ENCODE results near the gene CMSS1. TPM values are rescaled to one million over a fixed set of nuclear protein-coding genes. Genes with fewer than 3 reads are reported as not detected.

CMSS1 gene
- total RNA-seq, 2 experiments from 2014 or later, result 34.8 to 37.2 TPM

GRCh38 chr3:99947356-99947755 is 129.7 kb downstream of the CMSS1 start:
- CTCF ChIA-PET, result interaction anchor here (1.1 kb wide), 1 partner anchor 9 kb away, joined by 3 read pairs; no protein-coding TSS in a partner anchor
- Mint-ChIP-seq H3K4me1 (no peaks in the 10 kb centered on the region), H3K9me3 (no peaks in the 10 kb centered on the region), H3K36me3 (ENCODE audit: low read depth) (no peaks in the 10 kb centered on the region), H3K27ac (no peak overlapping the region), H3K27me3 (no peaks in the 10 kb centered on the region), H3K4me3 (no peak overlapping the region)
- no peak for DNase-seq
- POLR2A ChIA-PET, result no interaction called here

GRCh38 chr3:99948467-99949089 is 130.9 kb downstream of the CMSS1 start:
- Mint-ChIP-seq H3K27me3 (no peaks in the 10 kb centered on the region), H3K27ac (no peak overlapping the region), H3K36me3 (ENCODE audit: low read depth) (no peaks in the 10 kb centered on the region), H3K4me3 (no peak overlapping the region), H3K4me1 (no peaks in the 10 kb centered on the region), H3K9me3 (no peaks in the 10 kb centered on the region)
- POLR2A ChIA-PET, result no interaction called here
- DNase-seq, result no peak
- CTCF ChIA-PET, result no interaction called here

- ChIA-PET CTCF (interaction anchor here (1.2 to 1.4 kb wide), 2 partner anchors 10 to 11 kb away, joined by 3 to 4 read pairs; no protein-coding TSS in a partner anchor), POLR2A (no interaction called here)
- Mint-ChIP-seq H3K36me3 (ENCODE audit: low read depth) (no peaks in the 10 kb centered on the region), H3K9me3 (no peaks in the 10 kb centered on the region), H3K27me3 (no peaks in the 10 kb centered on the region), H3K4me1 (no peaks in the 10 kb centered on the region), H3K27ac (no peak overlapping the region), H3K4me3 (no peak overlapping the region)
- no peak for DNase-seq
Measured at GRCh38 chr3:99949956-99950670, 132.5 kb downstream of the CMSS1 start.

DNA sequence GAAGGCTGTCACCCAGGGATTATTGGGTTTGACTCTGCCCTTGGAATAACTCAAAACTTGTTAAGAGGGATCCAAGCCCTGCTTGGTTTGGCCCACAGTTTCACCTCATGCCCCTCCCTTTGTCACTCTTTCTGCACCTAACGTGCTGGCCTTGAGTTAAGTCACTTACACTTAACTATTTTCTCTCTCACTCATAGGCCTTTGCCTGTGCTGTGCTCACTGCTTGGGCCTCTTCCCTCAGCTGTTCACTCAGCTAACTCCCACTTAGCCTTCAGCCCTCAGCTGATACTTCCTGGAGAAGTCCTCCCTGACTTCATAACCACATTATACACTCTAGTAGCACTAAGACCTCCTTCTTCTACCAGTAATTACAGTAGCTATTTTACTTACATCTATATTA is 133.3 kb downstream of the CMSS1 start:
- ChIA-PET POLR2A (no interaction called here), CTCF (interaction anchor here (1.0 to 1.4 kb wide), 5 partner anchors 9 to 81 kb away, joined by 3 to 4 read pairs (median 3); no protein-coding TSS in a partner anchor)
- Mint-ChIP-seq H3K36me3 (ENCODE audit: low read depth) (no peaks in the 10 kb centered on the region), H3K4me1 (no peaks in the 10 kb centered on the region), H3K27ac (no peak overlapping the region), H3K4me3 (no peak overlapping the region), H3K9me3 (no peaks in the 10 kb centered on the region), H3K27me3 (no peaks in the 10 kb centered on the region)
- DNase-seq, result no peak

DNA sequence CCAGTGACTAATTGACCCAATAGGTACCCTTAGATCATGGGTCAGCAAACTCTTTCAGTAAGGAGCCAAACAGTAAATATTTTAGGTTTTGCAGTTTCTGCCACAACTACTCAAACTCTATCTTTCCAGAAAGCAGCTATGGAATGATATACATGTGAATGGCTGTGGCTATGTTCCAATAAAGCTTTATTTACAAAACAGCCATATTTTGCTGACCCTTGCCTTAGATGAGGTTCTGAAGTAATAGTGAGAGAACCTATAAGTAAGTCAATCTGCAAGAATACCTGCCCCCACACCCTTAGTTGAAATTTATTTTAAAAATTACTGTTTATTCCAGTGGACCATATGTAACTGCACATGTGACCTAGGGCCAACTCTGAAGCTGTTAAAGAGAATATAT is 134.0 kb downstream of the CMSS1 start:
- POLR2A ChIA-PET, result no interaction called here

GRCh38 chr3:99952306-99952705 is 134.6 kb downstream of the CMSS1 start:
- Mint-ChIP-seq H3K4me1 (no peaks in the 10 kb centered on the region), H3K4me3 (no peak overlapping the region), H3K27ac (no peak overlapping the region), H3K36me3 (ENCODE audit: low read depth) (no peaks in the 10 kb centered on the region), H3K27me3 (no peaks in the 10 kb centered on the region), H3K9me3 (no peaks in the 10 kb centered on the region)
- no peak for DNase-seq
- ChIA-PET POLR2A (no interaction called here), CTCF (no interaction called here)

More for the DNA sequence above, 134.0 kb downstream of the CMSS1 start:
- Mint-ChIP-seq H3K4me3 (no peak overlapping the region), H3K36me3 (ENCODE audit: low read depth) (no peaks in the 10 kb centered on the region), H3K27me3 (no peaks in the 10 kb centered on the region), H3K27ac (no peak overlapping the region), H3K9me3 (no peaks in the 10 kb centered on the region), H3K4me1 (no peaks in the 10 kb centered on the region)
- no peak for DNase-seq
- CTCF ChIA-PET, result interaction anchor here (0.6 to 1.2 kb wide), 5 partner anchors 13 to 213 kb away, joined by 3 to 4 read pairs (median 3); no protein-coding TSS in a partner anchor

DNA sequence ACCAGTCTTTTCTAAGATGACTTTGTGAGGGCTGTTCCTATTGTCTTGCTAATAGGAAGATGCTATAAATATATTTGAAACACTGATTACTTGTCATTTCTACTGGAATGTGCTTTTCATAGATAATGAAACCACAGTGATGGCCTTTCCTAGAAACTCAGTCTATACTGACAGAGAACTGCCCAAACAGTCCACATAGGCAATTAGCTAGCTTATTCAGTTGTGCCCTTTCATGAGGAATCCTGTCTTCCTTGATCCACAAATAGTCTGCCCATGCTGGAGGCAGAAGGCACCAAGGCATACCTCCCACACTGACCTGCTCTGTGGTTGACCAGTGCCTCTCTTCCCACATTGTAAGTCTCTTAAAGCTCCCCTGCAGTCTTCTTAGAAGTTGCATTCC is 135.9 kb downstream of the CMSS1 start:
- no peaks in the 10 kb centered on the region for H3K9me3 Mint-ChIP-seq
- POLR2A ChIA-PET, result no interaction called here
- no peak for DNase-seq
- H3K27ac Mint-ChIP-seq, result no peak overlapping the region
- no peaks in the 10 kb centered on the region for H3K36me3 Mint-ChIP-seq (ENCODE audit: low read depth)
- H3K27me3 Mint-ChIP-seq, result no peaks in the 10 kb centered on the region
- H3K4me3 Mint-ChIP-seq, result no peak overlapping the region
- CTCF ChIA-PET, result interaction anchor here (1.0 kb wide), 1 partner anchor 26 kb away, joined by 4 read pairs; no protein-coding TSS in a partner anchor
- H3K4me1 Mint-ChIP-seq, result no peaks in the 10 kb centered on the region

DNA sequence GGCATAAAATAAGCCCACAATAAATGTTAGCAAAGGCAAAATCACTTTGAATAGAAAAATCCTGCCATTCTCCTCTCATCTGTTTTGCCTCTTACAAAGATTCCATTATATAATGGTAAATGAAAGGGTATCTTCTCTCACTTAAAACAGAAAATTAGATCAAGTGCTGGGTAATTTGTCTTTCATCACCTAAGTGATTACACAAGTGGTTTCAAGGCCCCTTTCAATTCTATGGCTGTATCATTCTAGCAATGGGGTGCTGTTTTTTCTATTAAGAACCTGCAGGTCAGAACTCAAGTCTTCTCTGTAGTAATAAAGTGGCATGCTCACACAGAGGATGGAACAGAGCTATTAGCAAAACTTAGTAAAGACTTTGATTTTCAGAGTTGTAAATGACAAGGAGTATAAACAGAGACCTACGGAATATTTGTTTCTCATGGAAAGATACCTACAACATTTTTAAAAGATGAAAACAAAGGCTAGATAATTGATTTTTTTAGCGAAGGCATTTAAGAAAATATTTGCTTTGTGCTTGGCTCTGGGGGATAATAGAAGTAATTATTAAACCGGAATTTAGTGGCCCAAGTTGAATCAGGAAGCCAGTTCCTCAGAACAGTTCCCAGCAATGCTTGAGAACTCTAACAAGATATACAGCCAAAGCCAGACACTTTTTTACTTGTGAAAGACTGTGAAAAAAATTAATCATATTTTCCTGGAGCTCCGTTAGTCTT is 137.4 kb downstream of the CMSS1 start:
- ChIA-PET CTCF (no interaction called here), POLR2A (no interaction called here)
- H3K27ac Mint-ChIP-seq, result no peak overlapping the region
- no peaks in the 10 kb centered on the region for H3K27me3 Mint-ChIP-seq
- no peaks in the 10 kb centered on the region for H3K9me3 Mint-ChIP-seq
- no peak for DNase-seq
- no peaks in the 10 kb centered on the region for H3K4me1 Mint-ChIP-seq
- no peak overlapping the region for H3K4me3 Mint-ChIP-seq
- no peaks in the 10 kb centered on the region for H3K36me3 Mint-ChIP-seq (ENCODE audit: low read depth)

GRCh38 chr3:99955773-99956562 is 138.3 kb downstream of the CMSS1 start:
- ChIA-PET POLR2A (no interaction called here), CTCF (interaction anchor here (1.5 kb wide), 1 partner anchor 10 kb away, joined by 3 read pairs; no protein-coding TSS in a partner anchor)
- H3K27me3 Mint-ChIP-seq, result no peaks in the 10 kb centered on the region
- no peak overlapping the region for H3K4me3 Mint-ChIP-seq
- DNase-seq, result no peak
- H3K27ac Mint-ChIP-seq, result no peak overlapping the region
- H3K4me1 Mint-ChIP-seq, result peaks cover 2% of the 10 kb centered on the region
- H3K36me3 Mint-ChIP-seq (ENCODE audit: low read depth), result no peaks in the 10 kb centered on the region
- H3K9me3 Mint-ChIP-seq, result no peaks in the 10 kb centered on the region

DNA sequence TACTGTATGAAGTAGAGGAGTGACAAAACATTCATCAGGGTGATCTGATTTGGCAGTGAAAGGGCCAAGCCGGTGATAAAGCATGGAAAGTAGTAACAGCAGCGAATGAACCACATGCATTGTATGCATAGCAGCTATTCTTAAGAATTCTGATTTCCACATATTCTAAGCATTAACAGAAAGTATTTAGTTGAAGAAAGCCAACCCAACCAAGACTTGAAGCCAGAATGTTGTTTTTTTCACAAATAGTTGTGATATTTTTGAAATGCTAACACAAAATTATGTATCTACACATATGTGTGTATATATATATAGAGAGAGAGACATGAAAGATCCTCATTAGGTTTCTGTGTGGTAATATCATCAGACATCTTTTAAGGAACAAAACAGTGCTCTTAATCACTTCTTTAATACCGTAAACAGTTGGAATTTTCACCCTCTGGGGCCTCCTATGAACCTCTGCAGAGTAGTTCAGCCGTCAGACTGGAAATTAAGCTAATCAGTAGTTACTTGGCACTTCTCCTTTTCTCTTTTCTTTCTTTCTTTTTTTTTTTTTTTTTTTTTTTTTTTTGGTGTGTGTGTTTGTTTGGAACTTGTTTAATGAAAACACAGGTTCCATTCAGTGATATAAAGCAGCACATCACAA is 139.6 kb downstream of the CMSS1 start:
- Mint-ChIP-seq H3K36me3 (ENCODE audit: low read depth) (no peaks in the 10 kb centered on the region), H3K27me3 (no peaks in the 10 kb centered on the region), H3K27ac (no peak overlapping the region), H3K4me1 (peaks cover 2% of the 10 kb centered on the region), H3K4me3 (no peak overlapping the region), H3K9me3 (no peaks in the 10 kb centered on the region)
- no peak for DNase-seq
- CTCF ChIA-PET, result interaction anchor here (0.6 to 1.5 kb wide), 2 partner anchors 11 to 33 kb away, joined by 3 to 4 read pairs; no protein-coding TSS in a partner anchor
- POLR2A ChIA-PET, result no interaction called here

DNA sequence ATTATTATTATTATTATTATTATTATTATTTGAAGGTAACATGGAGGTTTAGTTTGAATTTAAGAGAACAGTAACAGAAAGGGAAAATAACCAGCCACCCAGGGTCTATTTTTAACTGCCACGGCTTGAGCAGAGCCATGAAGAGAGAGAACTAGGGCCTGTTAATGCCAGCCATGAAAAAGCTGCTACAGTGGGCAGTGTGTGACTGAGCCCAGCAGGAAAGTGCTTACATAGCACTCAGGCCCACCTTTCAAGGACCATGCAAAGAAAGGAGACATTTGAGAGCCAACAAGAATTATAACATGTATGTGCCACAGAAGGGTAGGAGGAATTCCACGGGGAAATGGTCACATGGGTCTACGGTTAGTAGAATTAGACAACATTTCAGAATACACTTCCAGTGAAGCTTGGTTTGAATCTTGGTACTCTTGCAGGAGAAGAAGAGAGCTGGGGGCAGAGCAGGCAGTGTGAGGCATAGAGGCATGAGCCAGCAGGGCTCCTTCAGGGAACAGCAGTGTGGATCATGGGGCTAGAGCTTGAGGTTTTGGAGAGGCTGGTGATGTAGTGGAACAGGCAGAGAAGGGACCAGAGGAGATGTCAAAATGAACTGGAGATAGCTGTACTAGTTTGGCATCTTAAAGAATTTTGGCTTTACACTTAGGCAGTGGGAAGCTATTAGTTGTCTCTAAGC is 140.7 kb downstream of the CMSS1 start:
- POLR2A ChIA-PET, result no interaction called here
- DNase-seq, result no peak
- H3K27me3 Mint-ChIP-seq, result no peaks in the 10 kb centered on the region
- peaks cover 2% of the 10 kb centered on the region for H3K4me1 Mint-ChIP-seq
- CTCF ChIA-PET, result interaction anchor here (1.4 to 2.0 kb wide), 3 partner anchors 13 to 116 kb away, joined by 3 to 6 read pairs (median 3); no protein-coding TSS in a partner anchor
- H3K36me3 Mint-ChIP-seq (ENCODE audit: low read depth), result no peaks in the 10 kb centered on the region
- H3K9me3 Mint-ChIP-seq, result no peaks in the 10 kb centered on the region
- H3K4me3 Mint-ChIP-seq, result no peak overlapping the region
- H3K27ac Mint-ChIP-seq, result peak overlapping the region; percentile 10

All from activated CD4-positive, alpha-beta T cell treated with anti-CD3 and anti-CD28 coated beads, Interleukin-2, amount 10 ng/mL, durations not matched to agents 7 days and 5 days (primary cell).